Measurements from ENCODE around the gene EFCAB7.

The EFCAB7 gene

GRCh38 chr1:63621698-63622097, 98.4 kb downstream of the EFCAB7 start:
- H3K4me1 ChIP-seq (ENCODE audit: control insufficient read depth, insufficient read depth, low read length), result no peaks in the 10 kb centered on the region
- no peaks in the 10 kb centered on the region for H3K36me3 ChIP-seq (ENCODE audit: control insufficient read depth in 2 of 2, insufficient read depth in 1 of 2, low read length in 2 of 2)
- ChIA-PET CTCF (interaction anchor here (0.9 to 1.1 kb wide), 2 partner anchors 71 to 82 kb away, joined by 3 read pairs; no protein-coding TSS in a partner anchor), POLR2A (no interaction called here)
- no peak for TF ChIP-seq MZF1 (tag by site-specific recombination; IDR thresholded peaks at IDR 0.05; ENCODE audit: borderline replicate concordance)
- H3K9me3 ChIP-seq (ENCODE audit: control insufficient read depth, insufficient read depth, low read depth, low read length), result no peaks in the 10 kb centered on the region
- no peak overlapping the region for H3K27ac ChIP-seq (ENCODE audit: extremely low read depth, low read depth, low read length)
- no peak overlapping the region for H3K4me3 ChIP-seq (ENCODE audit: low read depth, low read length)
